IMR-90 (cell line): ENCODE results near the gene CHIT1.

Experiments used
- MAFK ChIP-seq: IDR thresholded peaks from 2 replicates; pipeline ENCODE4 v1.6.1; 2012; ENCODE audit warnings: low read depth, low read length, improper control_type of control experiment
- RCOR1 ChIP-seq: IDR thresholded peaks from 2 replicates; pipeline ENCODE4 v1.6.1; 2012; ENCODE audit warnings: mild to moderate bottlenecking, low read length, improper control_type of control experiment; ENCODE audit not compliant: insufficient replicate concordance
- TF ChIP-seq, protein P1 (sequence below): conservative IDR thresholded peaks from 2 replicates; pipeline ENCODE4 v1.5.1; 2012; ENCODE audit warnings: mild to moderate bottlenecking, low read depth, low read length, improper control_type of control experiment

GRCh38 chr1:203271962-203272632, 42.6 kb upstream of the CHIT1 start:
- TF ChIP-seq, protein P1, sequence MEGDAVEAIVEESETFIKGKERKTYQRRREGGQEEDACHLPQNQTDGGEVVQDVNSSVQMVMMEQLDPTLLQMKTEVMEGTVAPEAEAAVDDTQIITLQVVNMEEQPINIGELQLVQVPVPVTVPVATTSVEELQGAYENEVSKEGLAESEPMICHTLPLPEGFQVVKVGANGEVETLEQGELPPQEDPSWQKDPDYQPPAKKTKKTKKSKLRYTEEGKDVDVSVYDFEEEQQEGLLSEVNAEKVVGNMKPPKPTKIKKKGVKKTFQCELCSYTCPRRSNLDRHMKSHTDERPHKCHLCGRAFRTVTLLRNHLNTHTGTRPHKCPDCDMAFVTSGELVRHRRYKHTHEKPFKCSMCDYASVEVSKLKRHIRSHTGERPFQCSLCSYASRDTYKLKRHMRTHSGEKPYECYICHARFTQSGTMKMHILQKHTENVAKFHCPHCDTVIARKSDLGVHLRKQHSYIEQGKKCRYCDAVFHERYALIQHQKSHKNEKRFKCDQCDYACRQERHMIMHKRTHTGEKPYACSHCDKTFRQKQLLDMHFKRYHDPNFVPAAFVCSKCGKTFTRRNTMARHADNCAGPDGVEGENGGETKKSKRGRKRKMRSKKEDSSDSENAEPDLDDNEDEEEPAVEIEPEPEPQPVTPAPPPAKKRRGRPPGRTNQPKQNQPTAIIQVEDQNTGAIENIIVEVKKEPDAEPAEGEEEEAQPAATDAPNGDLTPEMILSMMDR = no peak
- TF ChIP-seq RCOR1 = no peak
- no peak for TF ChIP-seq MAFK
